Esophagus muscularis mucosa (tissue), 4 donors: ENCODE data around the gene DNASE1L2.

Source experiments
- CTCF ChIP-seq, 3 experiments: fragments of 200-600 bp in 2 of 3; fragments of 450-650 bp in 1 of 3; sonication (generic) in 2 of 3; IDR thresholded peaks; one replicate each; pipeline ENCODE4 v1.5.1; 2017 to 2019; ENCODE audit warnings: antibody characterized with exemption in 3 of 3, mild to moderate bottlenecking in 2 of 3, moderate library complexity in 1 of 3
- EP300 ChIP-seq: sonication (generic); formaldehyde crosslinking; IDR thresholded peaks from one replicate; pipeline ENCODE4 v1.6.1; 2017; ENCODE audit warnings: antibody characterized with exemption
- POLR2A ChIP-seq: fragments of 450-650 bp; IDR thresholded peaks from one replicate; pipeline ENCODE4 v1.6.1; 2017; ENCODE audit warnings: antibody characterized with exemption, moderate library complexity, mild to moderate bottlenecking, low read depth
- POLR2AphosphoS5 ChIP-seq, 2 donors: sonication (generic); formaldehyde crosslinking; IDR thresholded peaks; one replicate each; pipeline ENCODE4 v1.6.1; 2017; ENCODE audit warnings: antibody characterized with exemption in 2 of 2

GRCh38 chr16:2243031-2243528 is 6.8 kb downstream of the DNASE1L2 start:
- TF ChIP-seq POLR2A (no peak), CTCF (IDR thresholded peaks at IDR 0.05) (no peak), POLR2AphosphoS5 (IDR thresholded peaks at IDR 0.05) (no peak), EP300 (no peak)
